Endothelial cell (in vitro differentiated cells): ENCODE results near the gene PIGQ. TPM values are rescaled to one million over a fixed set of nuclear protein-coding genes. Genes with fewer than 3 reads are reported as not detected.

Experiments
- DNase-seq: peaks from one replicate; pipeline ENCODE4 v3.0.0; 2021; ENCODE audit warnings: low spot score
- H3K27ac Mint-ChIP-seq: one replicate; pipeline ENCODE4 v1.8.0; 2021; ENCODE audit warnings: mixed read lengths, inconsistent platforms; ENCODE audit not compliant: unreplicated experiment
- H3K27me3 Mint-ChIP-seq: one replicate; pipeline ENCODE4 v1.8.0; 2021; ENCODE audit warnings: mild to moderate bottlenecking, moderate library complexity, mixed read lengths, inconsistent platforms; ENCODE audit not compliant: unreplicated experiment
- H3K36me3 Mint-ChIP-seq: one replicate; pipeline ENCODE4 v1.8.0; 2021; ENCODE audit warnings: mild to moderate bottlenecking, low read depth, mixed read lengths, inconsistent platforms; ENCODE audit not compliant: unreplicated experiment
- H3K4me1 Mint-ChIP-seq: one replicate; pipeline ENCODE4 v1.8.0; 2021; ENCODE audit warnings: mild to moderate bottlenecking, mixed read lengths, inconsistent platforms; ENCODE audit not compliant: unreplicated experiment
- H3K4me3 Mint-ChIP-seq: one replicate; pipeline ENCODE4 v1.8.0; 2021; ENCODE audit warnings: mild to moderate bottlenecking, mixed read lengths, inconsistent platforms; ENCODE audit not compliant: unreplicated experiment
- H3K9me3 Mint-ChIP-seq: one replicate; pipeline ENCODE4 v1.8.0; 2021; ENCODE audit warnings: mixed read lengths, inconsistent platforms; ENCODE audit not compliant: unreplicated experiment
- total RNA-seq: library from RNA; stranded (reverse); fragmentation: NEBNext Ultra II Directional; extraction: Animal tissue kit (Norgen Biotek cat#: 25700); gene quantifications from one replicate; pipeline ENCODE4 v1.2.1, GENCODE V29; 2021; ENCODE audit not compliant: unreplicated experiment
- TF ChIP-seq, protein P1 (sequence below): fragments of 200-600 bp; sonication (generic); IDR thresholded peaks from one replicate; pipeline ENCODE4 v1.5.0; 2021; ENCODE audit warnings: antibody characterized with exemption; ENCODE audit not compliant: unreplicated experiment

PIGQ gene
- total RNA-seq, 1 donor from 2014 or later = 38.4 TPM

DNA sequence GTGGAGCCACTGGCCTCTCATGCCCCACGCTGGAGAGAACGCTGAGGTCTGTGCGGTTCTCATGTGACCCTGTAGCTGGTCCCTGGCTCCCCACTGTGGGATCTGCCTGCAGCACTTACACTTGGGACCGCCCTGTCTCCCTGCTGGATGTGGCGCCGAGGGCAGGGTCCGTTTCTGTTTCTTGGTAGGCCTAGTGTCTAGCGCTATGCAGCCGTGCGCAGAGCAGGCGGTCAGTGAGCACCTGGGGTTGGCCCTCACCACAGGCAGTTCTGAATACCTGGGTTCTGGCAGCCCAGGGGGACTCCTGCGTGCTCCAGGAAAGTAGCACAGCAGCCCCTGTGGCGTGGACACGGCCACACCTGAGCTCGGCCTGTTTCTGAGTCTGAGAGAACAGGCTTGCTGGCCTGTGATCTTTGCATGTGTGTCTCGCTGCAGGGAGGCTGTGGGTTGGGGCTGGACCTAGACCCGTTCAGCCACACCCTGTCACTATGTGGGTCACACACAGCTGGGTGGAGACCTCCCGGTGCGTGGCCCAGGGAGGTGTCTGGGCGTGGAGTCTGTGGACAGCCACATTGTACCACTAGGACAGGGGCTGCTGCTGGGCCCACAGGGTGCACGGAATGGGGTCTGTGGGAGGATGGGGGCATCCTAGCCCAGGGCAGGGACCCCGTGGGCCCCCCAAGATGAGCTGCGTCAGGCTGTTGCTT, 39.5 kb upstream of the PIGQ start:
- H3K36me3 Mint-ChIP-seq = no peaks in the 10 kb centered on the region
- DNase-seq = no peak
- no peak overlapping the region for H3K4me3 Mint-ChIP-seq
- H3K27me3 Mint-ChIP-seq = peaks cover 20% of the 10 kb centered on the region
- H3K4me1 Mint-ChIP-seq = peaks cover 13% of the 10 kb centered on the region
- no peaks in the 10 kb centered on the region for H3K9me3 Mint-ChIP-seq
- TF ChIP-seq, protein P1, sequence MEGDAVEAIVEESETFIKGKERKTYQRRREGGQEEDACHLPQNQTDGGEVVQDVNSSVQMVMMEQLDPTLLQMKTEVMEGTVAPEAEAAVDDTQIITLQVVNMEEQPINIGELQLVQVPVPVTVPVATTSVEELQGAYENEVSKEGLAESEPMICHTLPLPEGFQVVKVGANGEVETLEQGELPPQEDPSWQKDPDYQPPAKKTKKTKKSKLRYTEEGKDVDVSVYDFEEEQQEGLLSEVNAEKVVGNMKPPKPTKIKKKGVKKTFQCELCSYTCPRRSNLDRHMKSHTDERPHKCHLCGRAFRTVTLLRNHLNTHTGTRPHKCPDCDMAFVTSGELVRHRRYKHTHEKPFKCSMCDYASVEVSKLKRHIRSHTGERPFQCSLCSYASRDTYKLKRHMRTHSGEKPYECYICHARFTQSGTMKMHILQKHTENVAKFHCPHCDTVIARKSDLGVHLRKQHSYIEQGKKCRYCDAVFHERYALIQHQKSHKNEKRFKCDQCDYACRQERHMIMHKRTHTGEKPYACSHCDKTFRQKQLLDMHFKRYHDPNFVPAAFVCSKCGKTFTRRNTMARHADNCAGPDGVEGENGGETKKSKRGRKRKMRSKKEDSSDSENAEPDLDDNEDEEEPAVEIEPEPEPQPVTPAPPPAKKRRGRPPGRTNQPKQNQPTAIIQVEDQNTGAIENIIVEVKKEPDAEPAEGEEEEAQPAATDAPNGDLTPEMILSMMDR = no peak
- H3K27ac Mint-ChIP-seq = no peak overlapping the region

GRCh38 chr16:531494-532125, 38.2 kb upstream of the PIGQ start:
- Mint-ChIP-seq H3K9me3 (no peaks in the 10 kb centered on the region), H3K27ac (no peak overlapping the region), H3K36me3 (no peaks in the 10 kb centered on the region), H3K4me1 (peaks cover 6% of the 10 kb centered on the region), H3K4me3 (no peak overlapping the region), H3K27me3 (peaks cover 12% of the 10 kb centered on the region)
- no peak for DNase-seq
- TF ChIP-seq, protein P1 = no peak

- Mint-ChIP-seq H3K27me3 (peaks cover 9% of the 10 kb centered on the region), H3K27ac (no peak overlapping the region), H3K9me3 (no peaks in the 10 kb centered on the region), H3K36me3 (no peaks in the 10 kb centered on the region), H3K4me3 (no peak overlapping the region), H3K4me1 (peaks cover 5% of the 10 kb centered on the region)
- no peak for DNase-seq
- TF ChIP-seq, protein P1 = no peak
Measured at GRCh38 chr16:533391-534123, 36.2 kb upstream of the PIGQ start.

DNA sequence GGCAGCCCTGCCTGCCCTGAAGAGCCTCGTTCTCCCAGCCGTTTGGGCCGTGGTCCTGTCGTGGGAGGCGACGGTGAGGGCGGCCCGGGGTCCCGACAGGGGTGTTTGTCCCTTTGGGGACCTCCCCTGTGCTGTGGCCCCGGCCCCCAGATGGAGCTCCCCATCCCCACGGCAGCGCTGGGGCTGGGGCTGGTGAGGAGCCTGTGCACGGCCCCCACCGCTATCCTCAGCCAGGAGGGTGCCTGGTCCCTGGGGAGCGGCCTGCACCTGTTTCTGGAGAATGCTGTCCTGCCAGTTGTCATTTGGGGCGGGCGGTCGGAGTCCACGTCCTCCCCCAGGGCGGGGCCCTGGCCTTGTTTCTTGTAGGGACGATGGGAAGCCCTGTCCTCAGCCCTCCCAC, 35.6 kb upstream of the PIGQ start:
- Mint-ChIP-seq H3K4me3 (no peak overlapping the region), H3K36me3 (no peaks in the 10 kb centered on the region), H3K27me3 (peaks cover 7% of the 10 kb centered on the region), H3K9me3 (no peaks in the 10 kb centered on the region), H3K27ac (no peak overlapping the region), H3K4me1 (no peaks in the 10 kb centered on the region)
- no peak for DNase-seq
- TF ChIP-seq, protein P1 = no peak
